ENCODE measurements around the gene ZNF785. TPM values are rescaled to one million over a fixed set of nuclear protein-coding genes. Genes with fewer than 3 reads are reported as not detected.
A peak's percentile ranks its signal among the peaks of the same experiment; 100 is the strongest.
"Not testable (repeated sequence)": the region's sequence is repeated elsewhere in the genome, so short reads cannot be mapped to it uniquely, and the experiment has no call there.

The ZNF785 gene
- total and polyA plus RNA-seq, 2 donors from 2014 or later: 6.3 to 18.5 TPM

DNA sequence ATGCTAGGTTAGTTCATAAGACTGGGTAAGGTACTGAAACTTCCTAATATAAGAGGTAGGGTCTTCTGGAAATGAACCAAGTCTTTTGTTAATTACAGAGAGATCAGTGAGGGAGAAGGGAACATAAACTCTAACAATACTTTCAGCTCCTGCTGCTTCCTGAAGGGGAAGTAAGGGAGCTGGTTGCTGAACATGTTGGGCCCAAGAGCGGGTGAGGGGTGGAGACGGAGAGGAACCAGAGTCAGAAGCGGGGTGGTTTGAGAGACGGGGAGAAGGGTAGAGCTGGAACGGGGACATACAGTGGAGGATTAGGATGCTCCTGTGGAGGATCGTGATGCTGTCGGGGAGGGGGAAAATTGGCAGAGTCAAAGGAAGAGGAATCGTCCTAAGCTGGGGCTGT, 39.4 kb downstream of the ZNF785 start:
- FAIRE-seq (no peak), DNase-seq (no peak)
- Histone ChIP-seq H3K4me1 (ENCODE audit: control insufficient read depth in 2 of 3, insufficient read depth in 2 of 3, low read depth in 1 of 3, low read length in 3 of 3) (no peaks in the 10 kb centered on the region), H3K36me3 (ENCODE audit: control insufficient read depth in 2 of 3, insufficient read depth in 3 of 3, low read length in 3 of 3) (no peaks in the 10 kb centered on the region), H3K27me3 (ENCODE audit: control insufficient read depth, insufficient read depth, low read length) (no peaks in the 10 kb centered on the region), H3K9me3 (ENCODE audit: control insufficient read depth in 2 of 3, insufficient read depth in 1 of 3, low read length in 3 of 3) (no peaks in the 10 kb centered on the region), H3K27ac (ENCODE audit: low read depth in 2 of 2, low read length in 2 of 2) (no peak overlapping the region), H3K4me3 (ENCODE audit: low read length in 3 of 3) (no peak overlapping the region), H3K9ac (ENCODE audit: low read length in 3 of 3) (no peak overlapping the region)
- intact Hi-C loops (cut with DNase I): no loop called here
- TF ChIP-seq, protein P1, sequence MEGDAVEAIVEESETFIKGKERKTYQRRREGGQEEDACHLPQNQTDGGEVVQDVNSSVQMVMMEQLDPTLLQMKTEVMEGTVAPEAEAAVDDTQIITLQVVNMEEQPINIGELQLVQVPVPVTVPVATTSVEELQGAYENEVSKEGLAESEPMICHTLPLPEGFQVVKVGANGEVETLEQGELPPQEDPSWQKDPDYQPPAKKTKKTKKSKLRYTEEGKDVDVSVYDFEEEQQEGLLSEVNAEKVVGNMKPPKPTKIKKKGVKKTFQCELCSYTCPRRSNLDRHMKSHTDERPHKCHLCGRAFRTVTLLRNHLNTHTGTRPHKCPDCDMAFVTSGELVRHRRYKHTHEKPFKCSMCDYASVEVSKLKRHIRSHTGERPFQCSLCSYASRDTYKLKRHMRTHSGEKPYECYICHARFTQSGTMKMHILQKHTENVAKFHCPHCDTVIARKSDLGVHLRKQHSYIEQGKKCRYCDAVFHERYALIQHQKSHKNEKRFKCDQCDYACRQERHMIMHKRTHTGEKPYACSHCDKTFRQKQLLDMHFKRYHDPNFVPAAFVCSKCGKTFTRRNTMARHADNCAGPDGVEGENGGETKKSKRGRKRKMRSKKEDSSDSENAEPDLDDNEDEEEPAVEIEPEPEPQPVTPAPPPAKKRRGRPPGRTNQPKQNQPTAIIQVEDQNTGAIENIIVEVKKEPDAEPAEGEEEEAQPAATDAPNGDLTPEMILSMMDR (IDR thresholded peaks at IDR 0.05; ENCODE audit: borderline replicate concordance, extremely low read depth, insufficient read depth): no peak

DNA sequence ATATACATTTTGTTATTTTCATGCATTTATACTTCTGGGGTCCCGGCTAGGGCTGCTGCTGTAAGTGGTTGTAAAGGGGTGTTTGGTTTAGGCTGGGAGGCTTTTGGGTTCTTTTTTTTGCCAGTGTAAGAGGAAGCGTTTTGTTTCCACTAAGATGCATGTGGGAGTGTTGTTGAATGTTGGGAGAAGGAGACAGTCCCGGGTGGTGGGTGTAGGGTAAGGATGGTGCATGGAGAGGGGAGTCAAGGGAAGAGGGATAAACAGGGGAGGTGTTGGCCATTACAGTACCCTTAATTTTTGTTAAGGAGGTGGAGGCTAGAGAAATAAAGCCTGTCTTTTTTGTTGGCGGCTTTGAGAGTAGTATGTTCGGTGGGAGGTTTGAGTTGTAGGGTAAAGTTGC, 42.4 kb downstream of the ZNF785 start:
- DNase-seq (no peak), FAIRE-seq (no peak)
- no peaks in the 10 kb centered on the region for H3K36me3 ChIP-seq (ENCODE audit: control insufficient read depth in 2 of 3, insufficient read depth in 3 of 3, low read length in 3 of 3)
- intact Hi-C loops (cut with DNase I): no loop called here
- no peaks in the 10 kb centered on the region for H3K9me3 ChIP-seq (ENCODE audit: control insufficient read depth in 2 of 3, insufficient read depth in 1 of 3, low read length in 3 of 3)
- H3K9ac ChIP-seq (ENCODE audit: low read length in 3 of 3): no peak overlapping the region
- no peaks in the 10 kb centered on the region for H3K27me3 ChIP-seq (ENCODE audit: control insufficient read depth, insufficient read depth, low read length)
- H3K4me1 ChIP-seq (ENCODE audit: control insufficient read depth in 2 of 3, insufficient read depth in 2 of 3, low read depth in 1 of 3, low read length in 3 of 3): no peaks in the 10 kb centered on the region
- TF ChIP-seq, protein P1 (IDR thresholded peaks at IDR 0.05; ENCODE audit: borderline replicate concordance, extremely low read depth, insufficient read depth): no peak
- no peak overlapping the region for H3K4me3 ChIP-seq (ENCODE audit: low read length in 3 of 3)
- H3K27ac ChIP-seq (ENCODE audit: low read depth in 2 of 2, low read length in 2 of 2): no peak overlapping the region

DNA sequence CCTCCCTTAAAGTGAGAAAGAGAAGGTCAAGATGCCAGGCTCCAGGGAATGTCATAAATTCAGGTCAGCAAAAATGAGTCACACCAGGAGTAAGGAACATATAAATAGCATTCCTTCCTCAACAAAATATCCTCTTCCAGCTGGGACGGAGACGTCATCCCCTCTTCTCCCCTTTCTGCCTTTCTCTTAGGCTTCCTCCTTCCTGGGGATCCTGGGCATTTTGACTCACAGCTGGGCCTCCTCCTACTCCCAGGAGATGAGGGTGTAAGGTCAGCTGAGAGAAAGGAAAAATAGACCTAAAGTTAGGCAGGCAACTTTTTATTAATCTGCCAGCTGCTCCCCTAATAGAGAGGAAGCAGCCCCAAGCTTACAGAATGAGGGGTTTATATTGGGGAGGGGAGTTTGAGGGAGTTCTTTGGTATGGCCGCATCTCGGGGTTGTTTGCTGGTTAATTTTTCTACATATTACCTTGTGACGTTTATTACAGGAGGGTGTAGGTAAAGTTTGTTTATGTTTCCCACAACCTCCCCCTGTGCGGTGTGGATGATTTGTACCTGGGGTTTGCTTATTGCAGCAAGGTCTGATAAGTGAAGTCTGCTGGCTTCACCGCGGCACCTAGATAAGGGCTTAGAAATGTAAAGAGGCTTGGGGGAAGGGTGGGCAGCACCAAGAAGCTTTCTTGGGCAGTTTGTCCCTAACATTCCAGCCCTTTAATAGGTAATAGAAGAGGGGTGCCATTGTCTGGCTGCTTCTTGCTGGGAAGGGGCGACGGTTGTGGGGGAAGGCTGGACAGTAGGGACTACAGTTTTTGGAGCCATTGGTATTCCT, 43.8 kb downstream of the ZNF785 start:
- Histone ChIP-seq H3K4me3 (ENCODE audit: low read length in 3 of 3) (peak overlapping the region in 1 of 3 donors; percentile 16), H3K9ac (ENCODE audit: low read length in 3 of 3) (peak overlapping the region in 1 of 3 donors; percentile 19), H3K36me3 (ENCODE audit: control insufficient read depth in 2 of 3, insufficient read depth in 3 of 3, low read length in 3 of 3) (no peaks in the 10 kb centered on the region), H3K27ac (ENCODE audit: low read depth in 2 of 2, low read length in 2 of 2) (no peak overlapping the region), H3K9me3 (ENCODE audit: control insufficient read depth in 2 of 3, insufficient read depth in 1 of 3, low read length in 3 of 3) (no peaks in the 10 kb centered on the region), H3K4me1 (ENCODE audit: control insufficient read depth in 2 of 3, insufficient read depth in 2 of 3, low read depth in 1 of 3, low read length in 3 of 3) (no peaks in the 10 kb centered on the region), H3K27me3 (ENCODE audit: control insufficient read depth, insufficient read depth, low read length) (no peaks in the 10 kb centered on the region)
- intact Hi-C loops (cut with DNase I): no loop called here
- TF ChIP-seq, protein P1 (IDR thresholded peaks at IDR 0.05; ENCODE audit: borderline replicate concordance, extremely low read depth, insufficient read depth): no peak
- FAIRE-seq (no peak), DNase-seq (peak in 1 of 5 donors; percentile 64)

DNA sequence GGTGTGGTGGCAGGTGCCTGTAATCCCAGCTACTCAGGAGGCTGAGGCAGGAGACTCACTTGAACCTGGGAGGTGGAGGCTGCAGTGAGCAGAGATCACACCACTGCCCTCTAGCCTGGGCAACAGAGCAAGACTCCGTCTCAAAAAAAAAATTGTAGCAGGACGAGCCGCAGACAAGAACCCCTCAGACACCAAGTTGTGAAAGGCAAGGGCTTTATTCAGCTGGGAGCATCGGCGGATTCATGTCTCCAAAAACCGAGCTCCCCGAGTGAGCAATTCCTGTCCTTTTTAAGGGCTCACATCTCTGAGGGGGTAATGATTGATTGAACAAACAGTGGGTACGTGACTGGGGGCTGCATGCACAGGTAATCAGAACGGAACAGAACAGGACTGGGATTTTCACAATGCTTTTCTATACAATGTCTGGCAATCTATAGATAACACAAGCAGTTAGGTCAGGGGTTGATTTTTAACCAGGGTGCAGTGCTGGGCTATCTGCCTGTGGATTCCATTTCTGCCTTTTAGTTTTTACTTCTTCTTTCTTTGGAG, 44.5 kb downstream of the ZNF785 start:
- H3K27ac ChIP-seq (ENCODE audit: low read depth in 2 of 2, low read length in 2 of 2); H3K4me1 ChIP-seq (ENCODE audit: control insufficient read depth in 2 of 3, insufficient read depth in 2 of 3, low read depth in 1 of 3, low read length in 3 of 3); H3K9me3 ChIP-seq (ENCODE audit: control insufficient read depth in 2 of 3, insufficient read depth in 1 of 3, low read length in 3 of 3); H3K36me3 ChIP-seq (ENCODE audit: control insufficient read depth in 2 of 3, insufficient read depth in 3 of 3, low read length in 3 of 3); H3K27me3 ChIP-seq (ENCODE audit: control insufficient read depth, insufficient read depth, low read length); intact Hi-C loops (cut with DNase I); DNase-seq; FAIRE-seq: not testable (repeated sequence)
- Histone ChIP-seq H3K9ac (ENCODE audit: low read length in 3 of 3) (peak overlapping the region in 1 of 3 donors; percentile 19), H3K4me3 (ENCODE audit: low read length in 3 of 3) (peak overlapping the region in 1 of 3 donors; percentile 16)

DNA sequence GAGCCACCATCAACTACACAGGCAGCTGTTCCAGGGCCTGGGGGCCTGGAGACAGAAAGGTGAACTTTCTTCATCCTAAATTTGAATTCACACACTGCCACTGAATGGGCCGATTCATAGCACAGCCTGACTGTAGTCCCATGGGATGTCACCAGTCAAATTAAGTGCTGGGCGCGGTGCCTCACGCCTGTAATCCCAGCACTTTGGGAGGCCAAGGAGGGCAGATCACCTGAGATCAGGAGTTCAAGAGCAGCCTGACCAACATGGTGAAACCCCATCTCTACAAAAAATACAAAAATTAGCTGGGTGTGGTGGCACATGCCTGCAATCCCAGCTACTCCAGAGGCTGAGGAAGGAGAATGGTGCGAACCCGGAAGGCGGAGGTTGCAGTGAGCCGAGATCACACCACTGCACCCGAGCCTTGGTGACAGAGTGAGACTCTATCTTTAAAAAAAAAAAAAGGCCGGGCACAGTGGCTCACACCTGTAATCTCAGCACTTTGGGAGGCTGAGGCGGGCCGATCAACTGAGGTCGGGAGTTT, 45.4 kb downstream of the ZNF785 start:
- H3K4me1 ChIP-seq (ENCODE audit: control insufficient read depth in 2 of 3, insufficient read depth in 2 of 3, low read depth in 1 of 3, low read length in 3 of 3): peaks cover 0 to 11% (median 0%) of the 10 kb centered on the region in 3 donors
- H3K4me3 ChIP-seq (ENCODE audit: low read length in 3 of 3); H3K27ac ChIP-seq (ENCODE audit: low read depth in 2 of 2, low read length in 2 of 2); H3K9ac ChIP-seq (ENCODE audit: low read length in 3 of 3); H3K9me3 ChIP-seq (ENCODE audit: control insufficient read depth in 2 of 3, insufficient read depth in 1 of 3, low read length in 3 of 3); H3K27me3 ChIP-seq (ENCODE audit: control insufficient read depth, insufficient read depth, low read length); H3K36me3 ChIP-seq (ENCODE audit: control insufficient read depth in 2 of 3, insufficient read depth in 3 of 3, low read length in 3 of 3); intact Hi-C loops (cut with DNase I); DNase-seq; FAIRE-seq: not testable (repeated sequence)
